Glutamatergic neuron (in vitro differentiated cells): ENCODE results near the gene SPTB. TPM values are rescaled to one million over a fixed set of nuclear protein-coding genes. Genes with fewer than 3 reads are reported as not detected.

Experiments used
- DNase-seq: peaks from one replicate; pipeline ENCODE4 v3.0.0; 2022
- H3K27ac Mint-ChIP-seq: one replicate; pipeline ENCODE4 v1.8.0; 2020; ENCODE audit warnings: mild to moderate bottlenecking, mixed read lengths, inconsistent platforms; ENCODE audit not compliant: unreplicated experiment
- H3K27me3 Mint-ChIP-seq: one replicate; pipeline ENCODE4 v1.8.0; 2020; ENCODE audit warnings: mild to moderate bottlenecking, moderate library complexity, mixed read lengths, inconsistent platforms; ENCODE audit not compliant: unreplicated experiment
- H3K36me3 Mint-ChIP-seq: one replicate; pipeline ENCODE4 v1.8.0; 2020; ENCODE audit warnings: mild to moderate bottlenecking, mixed read lengths, inconsistent platforms; ENCODE audit not compliant: unreplicated experiment
- H3K4me1 Mint-ChIP-seq: one replicate; pipeline ENCODE4 v1.8.0; 2020; ENCODE audit warnings: mild to moderate bottlenecking, low read depth, mixed read lengths, inconsistent platforms; ENCODE audit not compliant: unreplicated experiment
- H3K4me3 Mint-ChIP-seq: one replicate; pipeline ENCODE4 v1.8.0; 2020; ENCODE audit warnings: mild to moderate bottlenecking, mixed read lengths, inconsistent platforms; ENCODE audit not compliant: unreplicated experiment
- H3K9me3 Mint-ChIP-seq: one replicate; pipeline ENCODE4 v1.8.0; 2020; ENCODE audit warnings: mild to moderate bottlenecking, moderate library complexity, mixed read lengths, inconsistent platforms; ENCODE audit not compliant: unreplicated experiment
- total RNA-seq: library from RNA; stranded (reverse); fragmentation: NEBNext Ultra II Directional; extraction: Animal tissue kit (Norgen Biotek cat#: 25700); gene quantifications from one replicate; pipeline ENCODE4 v1.2.1, GENCODE V29; 2021; ENCODE audit not compliant: unreplicated experiment
- TF ChIP-seq, protein P1 (sequence below): fragments of 200-600 bp; sonication (generic); IDR thresholded peaks from one replicate; pipeline ENCODE4 v1.5.0; 2021; ENCODE audit not compliant: partially characterized antibody, unreplicated experiment

Gene SPTB
- total RNA-seq, 1 donor from 2014 or later = 1.9 TPM

- DNase-seq = no peak
- no peaks in the 10 kb centered on the region for H3K36me3 Mint-ChIP-seq
- H3K27me3 Mint-ChIP-seq = peaks cover 2% of the 10 kb centered on the region
- H3K4me1 Mint-ChIP-seq = peaks cover 4% of the 10 kb centered on the region
- H3K9me3 Mint-ChIP-seq = peaks cover 6% of the 10 kb centered on the region
- TF ChIP-seq, protein P1, sequence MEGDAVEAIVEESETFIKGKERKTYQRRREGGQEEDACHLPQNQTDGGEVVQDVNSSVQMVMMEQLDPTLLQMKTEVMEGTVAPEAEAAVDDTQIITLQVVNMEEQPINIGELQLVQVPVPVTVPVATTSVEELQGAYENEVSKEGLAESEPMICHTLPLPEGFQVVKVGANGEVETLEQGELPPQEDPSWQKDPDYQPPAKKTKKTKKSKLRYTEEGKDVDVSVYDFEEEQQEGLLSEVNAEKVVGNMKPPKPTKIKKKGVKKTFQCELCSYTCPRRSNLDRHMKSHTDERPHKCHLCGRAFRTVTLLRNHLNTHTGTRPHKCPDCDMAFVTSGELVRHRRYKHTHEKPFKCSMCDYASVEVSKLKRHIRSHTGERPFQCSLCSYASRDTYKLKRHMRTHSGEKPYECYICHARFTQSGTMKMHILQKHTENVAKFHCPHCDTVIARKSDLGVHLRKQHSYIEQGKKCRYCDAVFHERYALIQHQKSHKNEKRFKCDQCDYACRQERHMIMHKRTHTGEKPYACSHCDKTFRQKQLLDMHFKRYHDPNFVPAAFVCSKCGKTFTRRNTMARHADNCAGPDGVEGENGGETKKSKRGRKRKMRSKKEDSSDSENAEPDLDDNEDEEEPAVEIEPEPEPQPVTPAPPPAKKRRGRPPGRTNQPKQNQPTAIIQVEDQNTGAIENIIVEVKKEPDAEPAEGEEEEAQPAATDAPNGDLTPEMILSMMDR = no peak
- no peak overlapping the region for H3K27ac Mint-ChIP-seq
- H3K4me3 Mint-ChIP-seq = no peak overlapping the region
Observed at GRCh38 chr14:64792871-64793560, 86.7 kb downstream of the SPTB start.

DNA sequence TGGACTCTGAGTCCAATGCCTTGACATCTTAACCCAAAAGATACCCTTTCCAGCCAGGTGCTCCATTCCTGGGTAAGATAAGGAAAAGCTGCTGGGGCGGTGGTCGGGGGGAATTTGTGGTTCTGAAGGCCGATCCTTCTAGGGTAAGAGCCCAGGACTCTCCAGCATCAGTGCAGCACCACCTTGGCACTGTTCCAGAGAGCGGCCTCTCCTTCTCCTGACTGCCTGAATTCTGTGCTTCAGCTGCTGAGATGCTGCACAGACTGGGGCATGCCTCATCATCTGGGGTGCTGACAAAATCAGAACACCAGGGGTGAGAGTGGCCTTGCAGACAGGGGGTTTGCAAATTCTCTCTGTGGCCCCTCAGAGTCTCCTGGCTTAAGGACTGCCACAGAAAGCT is 87.5 kb downstream of the SPTB start:
- DNase-seq = no peak
- peaks cover 6% of the 10 kb centered on the region for H3K9me3 Mint-ChIP-seq
- H3K36me3 Mint-ChIP-seq = no peaks in the 10 kb centered on the region
- TF ChIP-seq, protein P1 = no peak
- H3K4me3 Mint-ChIP-seq = no peak overlapping the region
- no peaks in the 10 kb centered on the region for H3K4me1 Mint-ChIP-seq
- no peaks in the 10 kb centered on the region for H3K27me3 Mint-ChIP-seq
- no peak overlapping the region for H3K27ac Mint-ChIP-seq

DNA sequence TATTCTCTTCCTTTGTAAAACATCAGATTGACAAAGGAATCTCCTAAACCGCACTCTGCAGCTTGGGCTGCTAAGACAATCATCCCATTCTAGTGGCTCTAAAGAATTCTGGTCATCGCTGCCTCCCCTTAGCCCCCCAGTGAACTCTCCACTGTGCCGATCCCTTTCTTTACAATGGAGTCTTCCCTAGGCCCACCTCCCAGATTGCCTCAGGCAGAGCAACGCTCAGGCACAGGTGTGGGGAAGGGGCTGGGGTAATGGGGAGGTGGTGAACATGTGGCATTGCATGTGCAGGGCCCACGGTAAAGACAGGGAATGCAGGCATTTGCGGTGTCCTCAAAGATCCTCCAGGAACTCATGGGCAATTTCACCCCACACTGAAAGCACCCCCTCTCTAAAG is 89.2 kb downstream of the SPTB start:
- H3K9me3 Mint-ChIP-seq = peaks cover 5% of the 10 kb centered on the region
- no peaks in the 10 kb centered on the region for H3K4me1 Mint-ChIP-seq
- no peak overlapping the region for H3K4me3 Mint-ChIP-seq
- no peak overlapping the region for H3K27ac Mint-ChIP-seq
- TF ChIP-seq, protein P1 = no peak
- H3K36me3 Mint-ChIP-seq = no peaks in the 10 kb centered on the region
- no peak for DNase-seq
- H3K27me3 Mint-ChIP-seq = no peaks in the 10 kb centered on the region

GRCh38 chr14:64789696-64790095 is 90.0 kb downstream of the SPTB start:
- Mint-ChIP-seq H3K36me3 (no peaks in the 10 kb centered on the region), H3K4me1 (no peaks in the 10 kb centered on the region)

DNA sequence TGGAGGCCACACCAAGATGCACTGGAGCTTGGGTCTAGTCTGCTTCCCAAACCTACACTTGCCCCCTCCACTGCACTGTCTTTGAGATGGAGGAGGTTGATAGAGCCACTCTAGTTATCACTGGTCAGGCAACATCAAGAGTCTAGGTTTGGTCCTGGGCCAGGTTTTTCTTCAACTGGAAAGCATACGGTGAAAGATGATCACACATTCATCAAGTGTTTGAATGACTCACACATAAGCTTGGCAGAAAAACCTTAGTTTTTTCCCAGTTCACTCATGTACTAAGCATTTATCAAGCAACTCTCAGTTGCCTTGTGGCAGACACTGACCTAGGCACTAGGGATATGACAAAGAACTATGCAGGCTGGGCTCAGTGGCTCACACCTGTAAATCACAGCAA is 91.0 kb downstream of the SPTB start:
- TF ChIP-seq, protein P1 = no peak
- Mint-ChIP-seq H3K4me1 (no peaks in the 10 kb centered on the region), H3K27me3 (no peaks in the 10 kb centered on the region), H3K9me3 (peaks cover 7% of the 10 kb centered on the region), H3K36me3 (no peaks in the 10 kb centered on the region), H3K27ac (no peak overlapping the region), H3K4me3 (no peak overlapping the region)
- DNase-seq = no peak

More at GRCh38 chr14:64789696-64790095, 90.0 kb downstream of the SPTB start:
- TF ChIP-seq, protein P1 = no peak
- DNase-seq = no peak
- Mint-ChIP-seq H3K27me3 (no peaks in the 10 kb centered on the region), H3K9me3 (peaks cover 6% of the 10 kb centered on the region), H3K27ac (no peak overlapping the region), H3K4me3 (no peak overlapping the region)
